GM19238 (cell line): ENCODE measurements around the gene SDR39U1.

Experiments
- DNase-seq: peaks from one replicate; pipeline ENCODE4 v3.0.0; 2011; ENCODE audit warnings: low spot score; ENCODE audit not compliant: insufficient read length

SDR39U1 gene

DNA sequence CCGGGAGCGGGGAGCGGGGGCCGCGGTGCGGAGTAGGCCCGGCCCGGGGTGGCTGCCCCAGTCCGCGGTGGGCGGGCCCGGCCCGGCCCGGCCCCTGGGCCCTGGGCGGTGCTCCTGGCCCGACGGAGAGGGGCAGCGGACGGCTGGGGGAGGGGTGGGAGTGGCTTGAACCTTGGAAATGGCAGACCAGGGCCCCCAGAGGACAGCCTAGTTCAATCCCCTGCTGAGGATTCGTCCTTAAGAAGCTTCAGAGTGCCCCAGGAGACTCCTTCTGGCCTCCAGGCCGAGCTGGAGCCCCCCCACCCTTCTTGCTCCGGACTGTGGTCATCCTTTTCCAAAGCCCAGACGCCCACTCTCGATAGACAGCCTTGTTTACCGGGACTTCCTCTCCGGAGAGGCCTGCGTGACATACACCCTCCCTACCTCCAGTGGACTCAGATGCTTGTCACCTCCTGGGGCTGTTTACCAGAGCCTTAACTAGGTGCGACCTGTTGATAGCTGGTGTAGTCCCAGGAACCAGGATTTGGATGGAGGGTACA, 12.4 kb downstream of the SDR39U1 start:
- DNase-seq: peak; percentile 80

DNA sequence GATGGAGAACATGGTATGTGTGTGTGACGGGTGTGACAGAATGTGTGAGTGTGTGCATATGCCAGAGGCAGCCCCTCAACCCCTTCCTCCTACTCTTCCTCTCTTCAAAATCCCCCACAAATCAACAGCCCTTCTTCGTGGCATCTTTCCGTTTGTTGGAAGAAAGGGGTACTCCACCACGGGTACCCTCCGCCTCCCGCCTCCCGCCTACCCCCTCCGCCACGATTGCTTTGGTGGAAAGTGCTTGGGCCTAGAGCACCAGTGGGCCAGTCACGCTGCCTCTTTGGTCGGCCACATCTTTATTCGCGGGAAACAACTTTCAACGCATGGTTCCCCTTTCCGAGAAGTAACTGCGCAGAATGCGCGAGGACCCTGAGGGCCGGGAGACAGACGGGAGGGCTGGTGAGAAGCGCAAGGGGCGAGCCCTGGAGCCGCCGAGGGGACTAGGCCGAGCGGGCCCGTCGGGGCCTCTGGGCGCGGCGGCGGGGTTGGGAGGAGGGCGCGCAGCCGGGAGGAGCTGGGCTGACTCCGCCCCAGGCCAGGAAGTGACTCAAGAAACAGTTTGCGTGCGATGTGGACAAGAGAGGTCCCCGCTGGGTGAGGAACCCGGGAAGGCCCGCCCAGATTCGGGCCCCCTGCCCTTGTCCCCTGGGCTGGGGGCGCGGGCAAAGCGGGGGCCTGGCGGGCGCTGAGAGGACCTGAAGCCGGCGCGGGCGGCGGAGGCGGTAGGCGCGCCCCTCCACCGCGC, 13.0 kb downstream of the SDR39U1 start, which contains the start of the genes CBLN3 and KHNYN:
Gene CBLN3 (minus strand): TSS at position 274 of the 748 bp plus-strand sequence. CDS start 614 bp downstream, outside the sequence.
Gene KHNYN (plus strand): TSS at position 560 of the 748 bp plus-strand sequence. CDS start 777 bp downstream, outside the sequence.
- DNase-seq: peak; percentile 98

DNA sequence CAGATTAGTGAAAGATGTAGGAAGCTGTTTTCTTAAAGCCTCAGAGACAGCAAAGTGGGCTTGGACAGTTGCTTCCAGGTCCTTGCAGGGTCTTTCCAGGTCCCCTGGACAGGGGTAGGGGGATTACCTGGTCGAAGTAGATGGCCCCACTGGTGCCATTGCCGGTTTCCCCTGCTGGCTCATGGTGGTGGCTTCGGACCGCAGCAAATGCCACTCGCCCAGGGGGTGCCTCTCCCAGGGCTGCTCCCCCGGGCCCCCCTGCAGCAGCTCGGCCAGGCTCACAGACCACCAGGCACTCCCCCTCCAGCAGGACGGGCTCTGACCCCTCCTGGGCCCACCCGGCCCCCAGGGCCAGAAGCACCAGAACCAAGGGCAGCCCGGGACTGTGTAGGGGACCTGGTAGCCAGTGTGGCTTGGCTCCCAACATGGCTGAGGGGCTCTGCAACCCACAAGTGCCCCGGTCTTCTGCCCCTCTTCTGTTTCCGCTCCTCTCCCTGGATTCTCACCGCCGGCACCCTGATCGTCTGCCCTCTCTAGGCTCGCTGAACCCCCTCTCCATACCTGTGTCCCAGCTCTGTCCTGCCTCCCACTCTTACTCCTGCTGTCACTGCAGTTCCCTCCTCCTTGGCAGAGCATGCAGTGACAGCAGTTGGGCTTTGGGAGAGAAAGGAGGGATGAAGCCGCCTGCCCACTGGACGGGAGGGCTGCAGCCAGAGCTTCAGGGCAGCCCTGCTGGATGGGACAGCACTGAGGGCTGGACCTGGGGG, 13.8 kb downstream of the SDR39U1 start:
- no peak for DNase-seq

DNA sequence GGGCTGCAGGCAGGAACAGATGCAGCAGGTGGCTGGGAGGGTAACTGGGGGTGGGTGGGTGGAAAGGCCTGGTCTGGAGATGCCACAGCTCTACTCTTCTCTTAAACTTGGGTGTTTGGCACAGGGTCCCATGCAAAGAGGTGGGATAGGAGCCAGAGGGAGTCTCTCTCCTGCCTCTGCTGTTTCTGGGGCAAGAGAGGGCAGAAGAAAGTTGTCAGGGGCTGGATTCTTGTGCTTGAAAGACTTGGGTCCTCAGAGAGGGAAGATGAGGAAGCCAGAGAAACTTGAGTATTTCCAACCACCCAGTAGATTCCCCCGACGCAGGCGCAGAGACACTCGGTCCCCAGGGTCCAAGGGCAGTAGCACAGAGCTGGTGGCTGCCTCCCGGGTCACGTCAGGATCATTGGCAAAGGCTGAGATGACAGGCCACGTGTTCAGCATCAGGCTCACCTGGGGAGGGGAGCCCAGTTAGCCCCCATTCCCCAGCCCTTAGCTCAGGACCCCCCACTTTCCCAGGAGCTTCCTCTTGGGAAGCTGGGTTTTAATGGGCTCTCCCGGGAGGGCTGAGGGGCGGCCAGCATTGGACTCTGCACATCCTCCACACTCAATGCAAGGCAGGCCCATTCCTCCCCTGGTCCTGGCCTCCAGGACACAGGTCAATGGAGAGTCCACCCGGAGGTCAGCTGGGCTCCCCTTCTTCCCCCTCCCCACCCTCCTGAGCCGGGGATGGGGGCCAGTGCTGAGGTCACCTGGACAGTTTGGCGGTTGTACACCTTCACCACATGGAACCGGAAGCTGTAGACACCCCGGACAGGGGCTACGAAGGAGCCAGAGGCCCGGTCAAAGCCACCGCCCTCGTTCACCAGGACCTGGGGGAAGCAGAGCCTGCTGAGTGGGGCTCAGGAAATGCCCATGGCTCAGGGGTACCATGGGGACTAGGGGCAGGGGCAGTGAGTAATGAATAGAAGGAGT, 14.8 kb downstream of the SDR39U1 start:
- no peak for DNase-seq

DNA sequence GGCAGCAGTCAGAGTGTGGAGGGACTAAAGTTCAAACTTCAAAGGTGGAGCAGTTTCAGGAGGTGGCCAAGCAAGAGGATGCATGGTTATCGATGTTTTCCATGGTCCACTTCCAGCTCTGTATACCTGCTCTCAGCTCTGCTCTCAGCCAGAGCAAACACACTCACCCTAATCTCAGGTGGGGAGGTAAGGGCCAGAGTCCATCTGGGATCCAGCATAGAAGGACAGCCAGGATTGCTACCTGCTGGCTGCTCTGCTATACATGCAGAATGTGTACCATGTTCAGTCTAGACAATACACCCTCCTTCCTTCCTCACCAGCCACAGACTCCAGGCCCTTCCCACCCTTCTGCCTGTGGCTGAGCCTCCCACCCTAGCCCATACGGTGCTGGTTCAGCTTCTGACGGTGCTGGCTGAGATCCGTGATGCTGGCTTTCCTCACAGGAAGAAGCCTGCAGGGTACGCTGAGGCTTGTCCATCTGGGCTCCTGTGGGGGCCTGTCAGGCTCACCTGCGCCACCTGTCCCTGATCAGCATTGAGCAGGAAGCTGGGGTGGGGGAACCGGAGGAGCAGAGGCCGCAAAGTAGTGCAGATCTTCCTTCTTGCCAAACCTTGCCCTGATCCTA, 15.6 kb downstream of the SDR39U1 start:
- DNase-seq: no peak

DNA sequence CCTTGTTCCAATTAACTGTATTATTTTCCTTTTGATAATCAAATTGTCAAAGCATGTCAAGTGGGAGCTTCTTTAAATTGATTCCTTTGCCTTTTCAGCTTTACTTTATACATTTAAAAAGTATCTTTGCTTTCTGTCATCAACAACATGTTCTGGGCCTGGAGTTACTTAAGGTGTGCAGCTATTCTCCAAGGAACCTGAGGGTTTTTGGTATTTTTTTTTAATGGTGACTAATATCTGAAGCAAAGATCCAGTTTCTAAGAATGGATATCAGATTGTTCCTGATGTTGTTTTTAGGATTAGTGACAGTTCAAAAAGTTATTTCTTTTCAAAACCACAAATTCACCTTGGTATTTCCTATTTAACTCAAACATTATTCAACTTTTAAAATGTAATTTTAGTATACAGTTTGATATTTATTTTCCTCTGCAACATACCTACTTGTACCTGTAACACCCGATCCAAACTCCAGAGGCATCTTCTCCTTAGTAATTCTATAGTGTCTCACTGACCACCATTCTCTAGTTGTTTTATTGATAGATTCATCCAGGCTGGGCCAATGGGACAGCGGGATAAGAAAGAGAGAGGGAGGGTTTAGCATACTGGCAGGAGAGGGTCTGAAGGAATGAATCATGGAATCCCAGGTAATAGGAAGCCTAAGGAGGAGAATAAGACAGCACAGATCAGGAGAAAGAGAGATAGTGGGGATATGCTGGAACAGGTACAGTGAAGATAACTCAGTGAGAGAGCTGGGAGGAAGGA, 16.2 kb downstream of the SDR39U1 start:
- no peak for DNase-seq

DNA sequence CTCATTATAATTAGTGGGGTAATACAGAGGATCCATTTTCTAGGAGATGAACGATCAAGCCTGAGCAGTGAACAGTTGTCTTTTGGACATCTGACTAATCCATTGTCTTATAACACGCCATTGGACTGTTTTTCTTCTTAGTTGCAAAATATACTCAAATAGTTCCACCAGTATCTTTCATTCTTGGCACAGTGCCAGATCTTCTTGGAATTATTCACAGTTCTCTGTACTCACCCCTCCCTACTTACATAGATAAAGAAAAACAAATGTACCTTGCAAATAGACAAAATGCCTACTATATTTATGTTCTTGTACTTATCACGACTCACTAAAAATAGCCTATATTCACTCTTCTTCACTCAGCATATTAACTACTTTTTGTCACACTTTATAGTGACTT, 16.9 kb downstream of the SDR39U1 start:
- no peak for DNase-seq

DNA sequence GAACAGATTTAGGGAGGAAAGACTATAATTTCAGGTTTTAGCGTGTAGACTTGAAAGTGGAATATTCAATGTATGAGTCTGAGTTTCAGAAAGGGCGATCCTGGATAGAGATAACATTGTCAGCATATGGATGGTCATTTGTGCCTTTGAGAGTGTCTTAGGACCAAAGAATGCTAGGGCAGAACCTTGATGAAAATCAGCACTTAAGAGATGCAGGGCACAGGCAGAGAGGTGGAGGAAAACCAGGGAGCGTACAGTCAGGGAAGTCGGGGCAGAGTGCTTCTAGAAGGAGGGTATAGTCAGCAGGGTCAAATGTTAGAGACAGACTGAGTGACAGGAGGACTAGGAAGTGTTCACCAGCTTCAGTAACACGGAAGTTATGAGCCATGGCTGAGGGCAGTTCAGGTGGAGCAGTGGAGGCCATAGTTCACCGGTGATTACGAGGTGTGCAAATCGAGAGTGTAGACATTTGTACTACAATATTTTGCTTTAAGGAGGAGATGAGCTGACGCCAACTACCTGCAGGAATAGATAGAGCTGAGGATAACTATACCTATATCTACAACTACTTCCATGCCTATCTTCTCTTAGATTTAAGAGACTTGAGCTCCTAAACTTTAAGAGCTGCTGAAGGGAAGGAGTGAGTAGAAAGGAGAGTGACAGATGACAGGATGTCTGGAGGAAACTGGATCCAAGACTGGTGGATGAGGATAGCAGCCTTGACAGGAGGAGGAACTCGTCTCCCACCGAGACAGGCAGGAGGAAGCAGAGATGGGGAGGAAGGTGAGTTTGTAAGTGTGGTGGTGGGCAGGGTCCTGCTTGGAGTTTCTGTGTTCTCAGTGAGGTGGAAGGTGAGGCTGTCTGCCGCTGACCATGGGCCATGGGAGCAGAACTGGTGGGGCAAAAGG, 19.6 kb downstream of the SDR39U1 start:
- no peak for DNase-seq

DNA sequence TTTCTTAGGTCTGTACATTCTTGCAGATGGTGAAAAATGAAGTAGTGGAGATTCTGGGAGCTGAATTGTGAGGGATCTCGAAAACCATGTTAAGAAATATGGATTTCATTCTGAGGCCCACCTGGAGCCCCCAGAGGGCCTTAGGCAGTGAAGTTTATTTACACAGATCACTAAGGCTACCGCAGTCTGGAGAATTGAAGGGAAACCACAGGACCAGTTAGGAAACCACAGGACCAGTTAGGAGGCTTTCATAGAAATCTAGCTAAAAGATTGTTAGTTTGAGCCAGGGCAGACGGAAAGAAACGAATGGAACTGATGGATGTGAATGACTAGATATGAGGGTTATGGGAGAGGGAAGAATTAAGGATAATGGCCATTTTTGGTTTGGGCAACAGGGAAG, 20.3 kb downstream of the SDR39U1 start:
- no peak for DNase-seq

DNA sequence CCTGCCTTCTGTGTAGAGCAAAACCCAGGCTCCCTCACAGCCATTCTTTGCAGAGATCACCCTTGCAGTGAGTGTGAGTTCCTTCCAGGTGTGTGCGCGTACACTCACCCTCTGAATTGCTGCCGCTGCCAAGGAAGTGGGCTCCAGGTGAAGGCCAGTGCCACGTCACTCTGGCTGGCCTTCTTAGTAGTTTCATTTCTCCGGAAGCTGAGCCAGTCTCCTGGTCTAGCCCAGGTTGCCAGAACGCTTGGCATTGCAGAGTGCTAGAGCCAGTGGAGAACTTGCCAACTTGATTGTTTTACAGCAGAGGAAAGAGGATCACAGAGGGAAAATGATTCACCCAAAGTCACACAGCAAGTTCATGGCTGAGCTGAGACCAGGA, 24.1 kb downstream of the SDR39U1 start:
- no peak for DNase-seq

DNA sequence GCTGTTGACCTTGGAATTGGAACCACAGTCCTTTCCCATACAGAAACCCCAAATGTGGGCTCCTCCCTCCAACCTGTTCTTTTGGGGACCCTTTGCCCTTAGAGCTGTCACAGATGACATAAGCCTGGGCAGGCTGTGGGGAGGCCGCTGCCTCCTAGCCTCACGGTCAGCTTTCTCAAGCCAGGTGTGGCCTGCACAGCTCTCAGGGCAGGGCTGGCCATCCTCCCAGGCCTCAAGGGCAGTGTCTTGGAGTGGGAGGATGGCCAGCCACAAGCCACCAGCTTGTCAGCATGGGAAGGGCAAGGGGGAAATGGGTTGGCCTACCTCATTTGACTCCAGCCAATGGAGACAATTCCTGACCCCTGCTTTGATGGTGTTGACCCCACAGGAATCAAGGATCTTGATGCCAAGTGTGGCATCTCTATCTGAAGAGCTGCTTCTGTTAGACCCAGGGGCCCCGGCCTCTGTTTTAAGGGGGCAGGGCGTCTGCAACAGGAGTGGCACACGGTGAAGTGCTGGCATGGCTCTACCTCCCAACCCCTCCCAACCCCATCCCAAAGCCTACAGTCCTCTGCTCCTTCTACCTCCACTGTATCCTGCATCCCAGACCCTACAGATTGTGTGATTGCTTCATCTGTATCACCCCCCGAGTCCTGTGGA, 24.6 kb downstream of the SDR39U1 start:
- no peak for DNase-seq

DNA sequence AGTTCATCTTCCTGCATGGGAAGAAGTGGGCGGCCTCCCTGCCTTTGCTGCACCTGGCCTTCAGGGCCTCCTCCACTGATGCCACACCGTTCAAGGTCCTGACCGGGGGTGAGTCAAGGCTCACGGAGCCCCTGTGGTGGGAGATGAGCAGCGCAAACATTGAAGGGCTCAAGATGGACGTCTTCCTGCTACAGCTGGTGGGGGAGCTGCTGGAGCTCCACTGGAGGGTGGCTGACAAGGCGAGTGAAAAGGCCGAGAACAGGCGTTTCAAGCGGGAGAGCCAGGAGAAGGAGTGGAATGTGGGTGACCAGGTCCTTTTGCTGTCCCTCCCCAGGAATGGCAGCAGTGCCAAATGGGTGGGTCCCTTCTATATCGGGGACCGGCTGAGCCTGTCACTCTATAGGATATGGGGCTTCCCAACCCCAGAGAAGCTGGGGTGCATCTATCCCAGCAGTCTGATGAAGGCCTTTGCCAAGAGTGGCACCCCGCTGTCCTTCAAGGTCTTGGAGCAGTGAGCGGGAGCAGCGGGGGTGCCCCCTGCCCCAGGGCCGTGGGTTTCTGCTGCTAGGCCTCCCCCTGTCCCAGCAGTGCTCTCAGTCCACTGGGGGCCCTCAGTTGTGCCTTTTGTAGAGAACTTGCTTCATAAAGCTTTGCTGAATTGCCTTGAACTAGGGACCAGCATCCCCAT, 25.5 kb downstream of the SDR39U1 start:
- DNase-seq: no peak

DNA sequence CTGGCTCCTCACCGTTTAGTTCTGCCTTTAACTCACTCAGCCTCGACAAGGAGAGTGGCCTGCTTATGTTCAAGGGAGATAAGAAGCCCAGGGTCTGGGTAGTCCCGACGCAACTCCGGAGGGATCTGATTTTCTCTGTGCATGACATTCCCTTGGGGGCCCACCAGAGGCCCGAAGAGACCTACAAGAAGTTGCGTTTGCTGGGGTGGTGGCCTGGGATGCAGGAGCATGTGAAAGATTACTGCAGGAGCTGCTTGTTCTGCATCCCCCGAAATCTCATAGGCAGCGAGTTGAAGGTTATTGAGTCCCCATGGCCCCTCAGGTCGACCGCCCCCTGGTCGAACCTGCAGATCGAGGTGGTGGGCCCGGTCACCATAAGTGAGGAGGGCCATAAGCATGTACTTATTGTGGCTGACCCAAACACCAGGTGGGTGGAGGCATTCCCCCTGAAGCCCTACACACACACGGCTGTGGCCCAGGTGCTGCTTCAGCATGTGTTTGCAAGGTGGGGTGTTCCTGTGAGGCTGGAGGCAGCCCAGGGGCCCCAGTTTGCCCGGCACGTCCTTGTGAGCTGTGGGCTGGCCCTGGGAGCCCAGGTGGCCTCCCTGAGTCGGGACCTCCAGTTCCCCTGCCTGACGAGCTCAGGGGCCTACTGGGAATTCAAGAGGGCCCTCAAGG, 26.2 kb downstream of the SDR39U1 start:
- DNase-seq: no peak

DNA sequence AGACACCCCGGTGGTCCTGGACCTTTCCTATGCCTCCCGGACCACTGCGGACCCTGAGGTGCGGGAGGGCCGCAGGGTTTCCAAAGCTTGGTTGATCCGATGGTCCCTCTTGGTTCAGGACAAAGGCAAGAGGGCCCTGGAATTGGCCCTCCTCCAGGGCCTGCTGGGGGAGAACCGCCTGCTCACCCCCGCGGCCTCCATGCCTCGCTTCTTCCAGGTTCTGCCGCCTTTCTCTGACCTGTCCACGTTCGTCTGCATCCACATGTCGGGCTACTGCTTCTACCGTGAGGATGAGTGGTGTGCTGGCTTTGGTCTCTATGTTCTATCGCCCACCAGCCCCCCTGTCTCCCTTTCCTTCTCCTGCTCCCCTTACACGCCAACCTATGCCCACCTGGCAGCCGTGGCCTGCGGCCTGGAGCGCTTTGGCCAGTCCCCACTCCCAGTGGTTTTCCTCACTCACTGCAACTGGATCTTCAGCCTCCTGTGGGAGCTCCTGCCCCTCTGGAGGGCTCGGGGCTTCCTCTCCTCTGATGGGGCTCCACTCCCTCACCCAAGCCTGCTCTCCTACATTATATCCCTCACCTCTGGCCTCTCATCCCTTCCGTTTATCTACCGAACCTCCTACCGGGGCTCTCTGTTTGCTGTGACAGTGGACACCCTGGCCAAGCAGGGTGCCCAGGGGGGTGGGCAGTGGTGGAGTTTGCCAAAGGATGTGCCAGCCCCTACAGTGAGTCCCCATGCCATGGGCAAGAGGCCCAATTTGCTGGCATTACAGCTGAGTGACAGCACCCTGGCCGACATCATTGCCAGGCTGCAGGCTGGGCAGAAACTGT, 26.9 kb downstream of the SDR39U1 start:
- no peak for DNase-seq

DNA sequence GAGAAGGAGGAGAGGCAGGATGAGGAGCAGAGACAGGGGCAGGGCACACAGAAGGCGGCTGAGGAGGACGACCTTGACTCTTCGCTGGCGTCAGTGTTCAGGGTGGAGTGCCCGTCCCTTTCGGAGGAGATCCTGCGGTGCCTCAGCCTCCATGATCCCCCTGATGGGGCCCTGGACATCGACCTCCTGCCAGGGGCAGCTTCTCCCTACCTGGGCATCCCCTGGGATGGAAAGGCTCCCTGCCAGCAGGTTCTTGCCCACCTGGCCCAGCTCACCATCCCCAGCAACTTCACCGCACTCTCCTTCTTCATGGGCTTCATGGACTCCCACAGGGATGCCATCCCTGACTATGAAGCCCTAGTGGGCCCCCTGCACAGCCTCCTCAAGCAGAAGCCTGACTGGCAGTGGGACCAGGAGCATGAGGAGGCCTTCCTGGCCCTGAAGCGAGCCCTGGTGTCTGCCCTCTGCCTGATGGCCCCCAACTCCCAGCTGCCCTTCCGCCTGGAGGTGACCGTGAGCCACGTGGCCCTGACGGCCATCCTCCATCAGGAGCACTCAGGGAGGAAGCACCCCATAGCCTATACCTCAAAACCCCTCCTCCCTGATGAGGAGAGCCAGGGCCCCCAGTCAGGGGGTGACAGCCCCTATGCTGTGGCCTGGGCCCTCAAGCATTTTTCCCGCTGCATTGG, 27.7 kb downstream of the SDR39U1 start:
- no peak for DNase-seq

DNA sequence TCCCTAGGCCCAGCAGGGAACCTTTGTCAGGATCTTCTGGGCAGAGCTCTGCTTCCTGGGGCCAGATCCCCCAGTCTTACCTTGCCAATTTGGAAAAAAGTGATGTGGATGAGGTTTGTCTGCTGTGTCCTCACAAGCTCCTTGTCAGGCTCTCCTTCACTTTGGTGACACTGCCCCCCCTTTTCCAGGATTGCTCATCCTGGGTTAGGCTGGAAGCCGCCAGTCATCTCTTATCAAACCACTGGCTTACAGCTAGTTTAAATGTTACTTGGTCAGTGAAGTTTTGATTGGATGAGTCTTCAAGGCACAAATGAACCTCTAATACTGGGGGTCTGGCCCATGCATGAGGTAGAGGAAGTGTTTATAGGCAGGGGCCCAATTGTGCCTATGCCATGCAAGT, 28.5 kb downstream of the SDR39U1 start:
- DNase-seq: no peak
